Neural cell (in vitro differentiated cells): Measurements from ENCODE around the gene HES4. TPM values are rescaled to one million over a fixed set of nuclear protein-coding genes. Genes with fewer than 3 reads are reported as not detected.

Experiments
- H2AFZ ChIP-seq: fragments of 200-600, 300-800 bp; sonication (generic), shearing (Covaris generic); 2 replicates; pipeline ENCODE4 v1.6.0; 2014; ENCODE audit warnings: low read depth, mild to moderate bottlenecking, antibody characterized with exemption, low read length, moderate library complexity
- H3F3A ChIP-seq: fragments of 200-600 bp; shearing (Covaris generic); 2 replicates; pipeline ENCODE4 v1.6.1; 2016; ENCODE audit warnings: mild to moderate bottlenecking, moderate library complexity, mixed read lengths, antibody characterized with exemption, low read length; ENCODE audit not compliant: insufficient read depth, poor library complexity, severe bottlenecking
- H3K27ac ChIP-seq: fragments of 200-600, 300-800 bp; sonication (generic), shearing (Covaris generic); 2 replicates; pipeline ENCODE4 v1.5.1; 2014; ENCODE audit warnings: mild to moderate bottlenecking, low read length, moderate library complexity
- H3K27me3 ChIP-seq: fragments of 300-800, 200-600 bp; sonication (generic), shearing (Covaris generic); 2 replicates; pipeline ENCODE4 v1.6.0; 2014; ENCODE audit warnings: mild to moderate bottlenecking, low read depth, low read length, moderate library complexity; ENCODE audit not compliant: insufficient read depth
- H3K36me3 ChIP-seq: fragments of 300-800, 200-600 bp; sonication (generic), shearing (Covaris generic); 2 replicates; pipeline ENCODE4 v1.5.1; 2014; ENCODE audit warnings: mild to moderate bottlenecking, antibody characterized with exemption, low read length, moderate library complexity; ENCODE audit not compliant: insufficient read depth
- H3K4me2 ChIP-seq: fragments of 300-800, 200-600 bp; sonication (generic), shearing (Covaris generic); 2 replicates; pipeline ENCODE4 v1.6.0; 2014; ENCODE audit warnings: mild to moderate bottlenecking, low read length
- H3K4me3 ChIP-seq: fragments of 300-800, 200-600 bp; sonication (generic), shearing (Covaris generic); 2 replicates; pipeline ENCODE4 v1.5.1; 2014; ENCODE audit warnings: mild to moderate bottlenecking, low read length, moderate library complexity
- H3K79me2 ChIP-seq: fragments of 200-600 bp; shearing (Covaris generic); replicated peaks from 2 replicates; pipeline ENCODE4 v1.6.0; 2014; ENCODE audit warnings: mild to moderate bottlenecking, low read length, moderate library complexity; ENCODE audit not compliant: insufficient read depth
- H3K9ac ChIP-seq: fragments of 300-800, 200-600 bp; sonication (generic), shearing (Covaris generic); 2 replicates; pipeline ENCODE4 v1.6.1; 2016; ENCODE audit warnings: mild to moderate bottlenecking, low read length, mixed read lengths
- H3K9me2 ChIP-seq: fragments of 200-600 bp; shearing (Covaris generic); 2 replicates; pipeline ENCODE4 v1.6.1; 2016; ENCODE audit warnings: mild to moderate bottlenecking, low read length, mixed read lengths; ENCODE audit not compliant: insufficient read depth
- H3K9me3 ChIP-seq: fragments of 200-600, 300-800 bp; sonication (generic), shearing (Covaris generic); 2 replicates; pipeline ENCODE4 v1.6.1; 2016; ENCODE audit warnings: mild to moderate bottlenecking, mixed run types, low read length, moderate library complexity, mixed read lengths
- H4K20me1 ChIP-seq: fragments of 200-600 bp; shearing (Covaris generic); 2 replicates; pipeline ENCODE4 v1.6.1; 2016; ENCODE audit warnings: mild to moderate bottlenecking, mixed run types; ENCODE audit not compliant: insufficient read depth
- CTCF ChIP-seq: fragments of 450-650 bp; IDR thresholded peaks from 2 replicates; pipeline ENCODE4 v1.5.1; 2014; ENCODE audit warnings: antibody characterized with exemption, mild to moderate bottlenecking, moderate library complexity; ENCODE audit not compliant: poor library complexity, severe bottlenecking
- EP300 ChIP-seq: fragments of 450-650 bp; conservative IDR thresholded peaks from 2 replicates; pipeline ENCODE4 v1.6.1; 2014; ENCODE audit warnings: antibody characterized with exemption, mild to moderate bottlenecking, moderate library complexity; ENCODE audit not compliant: poor library complexity, severe bottlenecking
- EZH2 ChIP-seq: fragments of 200-600, 300-800 bp; shearing (Covaris generic), sonication (generic); IDR thresholded peaks from 2 replicates; pipeline ENCODE4 v1.6.1; 2014; ENCODE audit warnings: antibody characterized with exemption, low read length, borderline replicate concordance, mild to moderate bottlenecking; ENCODE audit not compliant: insufficient read depth, poor library complexity, severe bottlenecking
- MXI1 ChIP-seq: fragments of 450-650 bp; conservative IDR thresholded peaks from 2 replicates; pipeline ENCODE4 v1.6.1; 2014; ENCODE audit warnings: antibody characterized with exemption, mild to moderate bottlenecking; ENCODE audit not compliant: poor library complexity, severe bottlenecking
- POLR2AphosphoS5 ChIP-seq: IDR thresholded peaks from 2 replicates; pipeline ENCODE4 v1.6.1; 2012
- RAD21 ChIP-seq: fragments of 450-650 bp; conservative IDR thresholded peaks from 2 replicates; pipeline ENCODE4 v1.6.1; 2014; ENCODE audit warnings: antibody characterized with exemption, mild to moderate bottlenecking, moderate library complexity
- REST ChIP-seq: IDR thresholded peaks from 2 replicates; pipeline ENCODE4 v1.6.1; 2012; ENCODE audit warnings: borderline replicate concordance
- SMC3 ChIP-seq: fragments of 450-650 bp; conservative IDR thresholded peaks from 2 replicates; pipeline ENCODE4 v1.6.1; 2014; ENCODE audit warnings: antibody characterized with exemption, mild to moderate bottlenecking, moderate library complexity; ENCODE audit not compliant: poor library complexity
- TAF1 ChIP-seq: IDR thresholded peaks from 2 replicates; pipeline ENCODE4 v1.6.1; 2012; ENCODE audit warnings: low read depth
- polyA plus RNA-seq: library from polyadenylated mRNA; depleted of rRNA; stranded (reverse); fragments of >200 nt; gene quantifications from 2 replicates; pipeline ENCODE4 v1.2.3, GENCODE V29; 2014

HES4 gene
- polyA plus RNA-seq, 1 donor from 2014 or later = 196 TPM

GRCh38 chr1:952603-953002 is 47.3 kb downstream of the HES4 start:
- H3K27ac ChIP-seq = no peak overlapping the region
- H3K27me3 ChIP-seq = no peaks in the 10 kb centered on the region
- H3K4me3 ChIP-seq = no peak overlapping the region
- no peaks in the 10 kb centered on the region for H3K79me2 ChIP-seq
- TF ChIP-seq EZH2 (no peak), CTCF (no peak), REST (no peak), EP300 (no peak), TAF1 (no peak), POLR2AphosphoS5 (no peak), SMC3 (no peak), RAD21 (no peak), MXI1 (no peak)
- H3K4me2 ChIP-seq = no peak overlapping the region
- H4K20me1 ChIP-seq = no peaks in the 10 kb centered on the region
- H3K36me3 ChIP-seq = peaks cover 4% of the 10 kb centered on the region
- no peaks in the 10 kb centered on the region for H3K9me3 ChIP-seq
- H3K9me2 ChIP-seq = no peaks in the 10 kb centered on the region
- no peaks in the 10 kb centered on the region for H3F3A ChIP-seq
- H2AFZ ChIP-seq = no peak overlapping the region
- H3K9ac ChIP-seq = no peak overlapping the region

- peaks cover 4% of the 10 kb centered on the region for H3K36me3 ChIP-seq
- H3K4me2 ChIP-seq = no peak overlapping the region
- H3K9me3 ChIP-seq = no peaks in the 10 kb centered on the region
- no peaks in the 10 kb centered on the region for H4K20me1 ChIP-seq
- no peaks in the 10 kb centered on the region for H3K27me3 ChIP-seq
- no peak for TF ChIP-seq POLR2AphosphoS5
- H3K27ac ChIP-seq = no peak overlapping the region
- no peaks in the 10 kb centered on the region for H3K9me2 ChIP-seq
- H2AFZ ChIP-seq = no peak overlapping the region
- H3K79me2 ChIP-seq = no peaks in the 10 kb centered on the region
- no peak overlapping the region for H3K4me3 ChIP-seq
- no peaks in the 10 kb centered on the region for H3F3A ChIP-seq
- no peak overlapping the region for H3K9ac ChIP-seq
Measured at GRCh38 chr1:952201-952600, 47.7 kb downstream of the HES4 start.

- H4K20me1 ChIP-seq = no peaks in the 10 kb centered on the region
- H3K36me3 ChIP-seq = peaks cover 4% of the 10 kb centered on the region
- TF ChIP-seq SMC3 (peak; percentile 42), TAF1 (no peak), EP300 (no peak), CTCF (peak; percentile 40), RAD21 (peak; percentile 25), POLR2AphosphoS5 (no peak), MXI1 (no peak), REST (no peak), EZH2 (no peak)
Measured at GRCh38 chr1:951364-951763, 48.5 kb downstream of the HES4 start.

More at GRCh38 chr1:951364-951763, 48.5 kb downstream of the HES4 start:
- H3F3A ChIP-seq = no peaks in the 10 kb centered on the region
- no peak overlapping the region for H3K9ac ChIP-seq
- H3K27ac ChIP-seq = no peak overlapping the region
- H3K27me3 ChIP-seq = no peaks in the 10 kb centered on the region
- H3K79me2 ChIP-seq = no peaks in the 10 kb centered on the region
- no peaks in the 10 kb centered on the region for H3K9me3 ChIP-seq
- no peak overlapping the region for H3K4me2 ChIP-seq
- no peak overlapping the region for H3K4me3 ChIP-seq
- H2AFZ ChIP-seq = no peak overlapping the region
- H3K9me2 ChIP-seq = no peaks in the 10 kb centered on the region
